WI38 (cell line): ENCODE results near the gene RNU5B-1.

ENCODE experiments used
- H3K4me3 ChIP-seq: 2 replicates; pipeline ENCODE4 v1.5.1; 2011; ENCODE audit warnings: low read depth, mild to moderate bottlenecking, control low read depth, low read length
- CTCF ChIP-seq: IDR thresholded peaks from 2 replicates; pipeline ENCODE4 v1.5.1; 2012; ENCODE audit warnings: low read depth, mild to moderate bottlenecking, control low read depth, low read length

The RNU5B-1 gene

GRCh38 chr15:65305150-65305758, 777 bp downstream of the RNU5B-1 start:
- H3K4me3 ChIP-seq = no peak overlapping the region
- no peak for TF ChIP-seq CTCF

- TF ChIP-seq CTCF = no peak
- H3K4me3 ChIP-seq = no peak overlapping the region
Measured at GRCh38 chr15:65305776-65306175, 1.3 kb downstream of the RNU5B-1 start.

- no peak overlapping the region for H3K4me3 ChIP-seq
- TF ChIP-seq CTCF = no peak
Measured at GRCh38 chr15:65306551-65306950, 2.1 kb downstream of the RNU5B-1 start.

- no peak for TF ChIP-seq CTCF
- H3K4me3 ChIP-seq = no peak overlapping the region
Measured at GRCh38 chr15:65307978-65308377, 3.5 kb downstream of the RNU5B-1 start.

GRCh38 chr15:65309882-65310418, 5.5 kb downstream of the RNU5B-1 start:
- no peak overlapping the region for H3K4me3 ChIP-seq
- TF ChIP-seq CTCF = no peak

GRCh38 chr15:65310431-65311137, 6.1 kb downstream of the RNU5B-1 start:
- TF ChIP-seq CTCF = no peak
- no peak overlapping the region for H3K4me3 ChIP-seq

GRCh38 chr15:65311760-65312159, 7.3 kb downstream of the RNU5B-1 start:
- H3K4me3 ChIP-seq = no peak overlapping the region
- no peak for TF ChIP-seq CTCF
